HepG2 (cell line): ENCODE measurements around the gene SIK3. TPM values are rescaled to one million over a fixed set of nuclear protein-coding genes. Genes with fewer than 3 reads are reported as not detected.

Experiments
- ATAC-seq: fragments of 200-7000 bp; cut with Tn5 transposase; 3 replicates; pipeline ENCODE4 v1.9.1; 2020; ENCODE audit warnings: mild to moderate bottlenecking, moderate library complexity
- BruUV-seq: library from RNA; stranded (reverse); fragments of 400-500 nt; replicated peaks from 2 replicates; lab custom pipeline; 2021; lab: Mats Ljungman, UMichigan
- CTCF ChIA-PET: fragments of 300-600 bp; formaldehyde crosslinking; extraction: SDS; loops from one replicate; lab custom pipeline; 2021; ENCODE audit warnings: low total read pairs, inconsistent platforms, low intra/inter-chr PET ratio; lab: Yijun Ruan, JAX
- POLR2A ChIA-PET: fragments of 350-600 bp; sonication (Branson Sonifier 250); formaldehyde crosslinking; loops from one replicate; lab custom pipeline; 2020; ENCODE audit warnings: antibody characterized with exemption, inconsistent platforms; lab: Yijun Ruan, JAX
- DNase-seq: peaks from one replicate; pipeline ENCODE4 v3.0.0-alpha.2; 2015; ENCODE audit warnings: low spot score
- FAIRE-seq: peaks from 3 replicates; lab custom pipeline; 2011; peaks lifted over from hg19 to GRCh38; lab: Jason Lieb, UNC
- H2AFZ ChIP-seq: one replicate; pipeline ENCODE4 v1.6.1; 2011; ENCODE audit warnings: low read length, inconsistent platforms
- H3K27ac ChIP-seq: fragments of 300-600 bp; 3 replicates; pipeline ENCODE4 v1.8.0; 2011; ENCODE audit warnings: mixed run types, mild to moderate bottlenecking, mixed read lengths, low read length, inconsistent platforms; ENCODE audit not compliant: insufficient read depth; ENCODE audit errors: extremely low read length
- H3K27me3 ChIP-seq, 2 experiments: fragments of 200-600 bp in 1 of 2; 2 replicates in 1 of 2; 3 replicates in 1 of 2; pipeline versions ENCODE4 v1.6.0 to v1.8.0; 2011; ENCODE audit warnings: low read length in 2 of 2, mild to moderate bottlenecking in 2 of 2, moderate library complexity in 2 of 2, inconsistent platforms in 1 of 2; ENCODE audit not compliant: insufficient read depth in 2 of 2, control insufficient read depth in 1 of 2
- H3K36me3 ChIP-seq, 2 experiments: fragments of 200-600 bp in 1 of 2; replicated peaks in 1 of 2; 2 replicates in 1 of 2; 3 replicates in 1 of 2; pipeline versions ENCODE4 v1.5.1 to v1.8.0; 2011; ENCODE audit warnings: low read length in 2 of 2, inconsistent platforms in 1 of 2; ENCODE audit not compliant: insufficient read depth in 2 of 2, control insufficient read depth in 1 of 2
- H3K4me1 ChIP-seq: 2 replicates; pipeline ENCODE4 v1.5.1; 2012; ENCODE audit warnings: low read length, inconsistent platforms; ENCODE audit not compliant: insufficient read depth
- H3K4me2 ChIP-seq: 2 replicates; pipeline ENCODE4 v1.6.0; 2011; ENCODE audit warnings: low read depth, low read length, inconsistent platforms
- H3K4me3 ChIP-seq, 3 experiments: fragments of 200-600 bp in 1 of 3; sonication (generic), shearing (Covaris generic) in 1 of 3; replicated peaks in 1 of 3; 2 replicates each; pipeline ENCODE4 v1.5.1; 2011 to 2016; ENCODE audit warnings: low read length in 3 of 3, inconsistent platforms in 2 of 3, low read depth in 2 of 3, mild to moderate bottlenecking in 2 of 3, control low read depth in 1 of 3, mixed read lengths in 1 of 3; ENCODE audit not compliant: insufficient read depth in 1 of 3
- H3K79me2 ChIP-seq: one replicate; pipeline ENCODE4 v1.6.1; 2011; ENCODE audit warnings: low read length, inconsistent platforms; ENCODE audit not compliant: insufficient read depth
- H3K9ac ChIP-seq: 2 replicates; pipeline ENCODE4 v1.6.0; 2011; ENCODE audit warnings: mild to moderate bottlenecking, low read depth, low read length, inconsistent platforms; ENCODE audit not compliant: insufficient read depth
- H3K9me3 ChIP-seq: 2 replicates; pipeline ENCODE4 v1.5.1; 2012; ENCODE audit warnings: mild to moderate bottlenecking, low read length
- H4K20me1 ChIP-seq: 2 replicates; pipeline ENCODE4 v1.6.0; 2011; ENCODE audit warnings: inconsistent platforms, mild to moderate bottlenecking, low read length, moderate library complexity; ENCODE audit not compliant: insufficient read depth
- ATF4 ChIP-seq, 2 experiments: fragments of 450-650 bp in 1 of 2; sonication (generic) in 1 of 2; formaldehyde crosslinking; IDR thresholded peaks; 2 replicates each; pipeline versions ENCODE4 v1.5.0 to v1.8.0; 2020 to 2022; ENCODE audit warnings: mild to moderate bottlenecking in 1 of 2, missing genetic modification reagents in 1 of 2
- BORCS8-MEF2B ChIP-seq: sonication (generic); formaldehyde crosslinking; IDR thresholded peaks from 2 replicates; pipeline ENCODE4 v1.8.0; 2022; ENCODE audit warnings: mild to moderate bottlenecking, missing genetic modification reagents
- CTCF ChIP-seq: sonication (generic); formaldehyde crosslinking; IDR thresholded peaks from 2 replicates; pipeline ENCODE4 v1.5.0; 2020; ENCODE audit warnings: mild to moderate bottlenecking, missing genetic modification reagents, moderate library complexity
- E2F1 ChIP-seq: sonication (generic); formaldehyde crosslinking; IDR thresholded peaks from 2 replicates; pipeline ENCODE4 v1.5.0; 2020; ENCODE audit warnings: missing genetic modification reagents
- E2F5 ChIP-seq: sonication (generic); formaldehyde crosslinking; conservative IDR thresholded peaks from 2 replicates; pipeline ENCODE4 v1.4.0; 2020; ENCODE audit warnings: missing genetic modification reagents
- EED ChIP-seq: sonication (generic); formaldehyde crosslinking; IDR thresholded peaks from 2 replicates; pipeline ENCODE4 v1.5.0; 2020; ENCODE audit warnings: mild to moderate bottlenecking, missing genetic modification reagents
- ELF4 ChIP-seq: sonication (generic); formaldehyde crosslinking; IDR thresholded peaks from 2 replicates; pipeline ENCODE4 v1.5.0; 2020; ENCODE audit warnings: missing genetic modification reagents, mild to moderate bottlenecking, moderate library complexity, borderline replicate concordance
- FUBP1 ChIP-seq: sonication (generic); formaldehyde crosslinking; IDR thresholded peaks from 2 replicates; pipeline ENCODE4 v1.5.1; 2020; ENCODE audit warnings: missing genetic modification reagents, mild to moderate bottlenecking, borderline replicate concordance
- MZF1 ChIP-seq: sonication (generic); formaldehyde crosslinking; IDR thresholded peaks from 2 replicates; pipeline ENCODE4 v1.8.1; 2023; ENCODE audit warnings: mild to moderate bottlenecking, missing genetic modification reagents, borderline replicate concordance
- PLRG1 ChIP-seq: fragments of 450-650 bp; conservative IDR thresholded peaks from 2 replicates; pipeline ENCODE4 v1.6.1; 2016
- PRPF4 ChIP-seq: fragments of 200-400 bp; formaldehyde crosslinking; IDR thresholded peaks from 2 replicates; pipeline ENCODE4 v1.6.1; 2016; ENCODE audit warnings: low read length, low read depth; ENCODE audit not compliant: poor library complexity, severe bottlenecking
- TOE1 ChIP-seq: sonication (generic); formaldehyde crosslinking; IDR thresholded peaks from 2 replicates; pipeline ENCODE4 v1.4.0; 2020; ENCODE audit warnings: mild to moderate bottlenecking, missing genetic modification reagents
- TSC22D2 ChIP-seq: sonication (generic); formaldehyde crosslinking; IDR thresholded peaks from 2 replicates; pipeline ENCODE4 v1.5.1; 2020; ENCODE audit warnings: missing genetic modification reagents, mild to moderate bottlenecking, borderline replicate concordance
- ZNF10 ChIP-seq: sonication (generic); formaldehyde crosslinking; IDR thresholded peaks from 2 replicates; pipeline ENCODE4 v1.4.0; 2020; ENCODE audit warnings: mild to moderate bottlenecking, low read depth, missing genetic modification reagents, borderline replicate concordance
- ZNF143 ChIP-seq: sonication (generic); formaldehyde crosslinking; IDR thresholded peaks from 2 replicates; pipeline ENCODE4 v1.4.0; 2020; ENCODE audit warnings: missing genetic modification reagents
- WGBS: methylation state at CpG from one replicate; pipeline ENCODE4 v1.1.6; 2017; ENCODE audit warnings: low lambda C conversion rate; 5-methylcytosine and 5-hydroxymethylcytosine counted together
- in situ Hi-C: cut with HindIII; loops from 2 replicates; pipeline ENCODE4 v1.10.0; 2017; ENCODE audit warnings: low pct_unique_long_range_greater_than_20kb; ENCODE audit not compliant: extremely low pct_ligation_motif_present
- intact Hi-C: fragments of 100-400 bp; cut with micrococcal nuclease; formaldehyde crosslinking; loops from one replicate; pipeline ENCODE4 v1.10.0; 2022; ENCODE audit not compliant: unreplicated experiment
- polyA plus RNA-seq, 8 experiments: library from polyadenylated mRNA; depleted of rRNA in 3 of 8; stranded (reverse) in 7 of 8; unstranded in 1 of 8; fragments of >200 nt; fragmentation: Illumina TruSeq in 4 of 8; extraction: Trizol in 4 of 8; gene quantifications; 2 replicates each; pipeline versions ENCODE4 v1.2.1 to v1.2.3, GENCODE V29; 2011 to 2016; ENCODE audit warnings: low read depth in 4 of 8, missing spikeins in 1 of 8, mixed read lengths in 1 of 8; ENCODE audit not compliant: insufficient read depth in 1 of 8
- total RNA-seq, 5 experiments: library from RNA; depleted of rRNA; stranded (reverse); fragments of >200 nt; fragmentation: Illumina TruSeq; extraction: Trizol; gene quantifications; 2 replicates each; pipeline ENCODE4 v1.2.3, GENCODE V29; 2016; ENCODE audit warnings: low read depth in 1 of 5

The SIK3 gene
- total and polyA plus RNA-seq, 2 of the 13 experiments (the other 11 are each of a cell fraction or from before 2014, with no cell fraction given) = 5.7 to 9.8 TPM

- no peak overlapping the region for H3K9ac ChIP-seq
- intact Hi-C loops (no loop called here), in situ Hi-C loops (no loop called here)
- no peak overlapping the region for H3K4me2 ChIP-seq
- no peaks in the 10 kb centered on the region for H3K36me3 ChIP-seq
- H3K27ac ChIP-seq = no peak overlapping the region
- no peak for FAIRE-seq
- no peak for ATAC-seq
- no peaks in the 10 kb centered on the region for H3K9me3 ChIP-seq
- DNase-seq = no peak
- H2AFZ ChIP-seq = no peak overlapping the region
- POLR2A ChIA-PET = no interaction called here
- WGBS = 92% methylated on average over 5 of the region's 5 CpGs
- H3K4me1 ChIP-seq = peaks cover 33% of the 10 kb centered on the region
- peaks cover 65% of the 10 kb centered on the region for H3K79me2 ChIP-seq
- BruUV-seq = no TSS peak
- CTCF ChIA-PET = no interaction called here
- H3K4me3 ChIP-seq = no peak overlapping the region
- no peaks in the 10 kb centered on the region for H3K27me3 ChIP-seq
- peaks cover 84% of the 10 kb centered on the region for H4K20me1 ChIP-seq
- TF ChIP-seq E2F1 (CRISPR knock-in tag) (no peak), ZNF143 (no peak), BORCS8-MEF2B (CRISPR knock-in tag) (no peak), ZNF10 (CRISPR knock-in tag) (no peak), MZF1 (CRISPR knock-in tag) (no peak), ELF4 (CRISPR knock-in tag) (no peak), TSC22D2 (CRISPR knock-in tag) (no peak), E2F5 (no peak), CTCF (no peak), PRPF4 (no peak), EED (CRISPR knock-in tag) (no peak), ATF4 (CRISPR knock-in tag; IDR thresholded peaks at IDR 0.05) (no peak), TOE1 (CRISPR knock-in tag) (no peak), FUBP1 (CRISPR knock-in tag) (no peak), PLRG1 (no peak)
These were observed 17.9 kb downstream of the SIK3 start for GRCh38 chr11:117080370-117080769.
